Esophagus squamous epithelium (tissue), 4 donors: ENCODE results near the gene GLYATL3.

Experiments
- POLR2A ChIP-seq, 4 donors: fragments of 450-650 bp; IDR thresholded peaks; one replicate each; pipeline ENCODE4 v1.6.1; 2017; ENCODE audit warnings: antibody characterized with exemption in 4 of 4, mild to moderate bottlenecking in 4 of 4, moderate library complexity in 3 of 4
- TF ChIP-seq, protein P1 (sequence below), 6 experiments: fragments of 450-650 bp in 4 of 6; fragments of 200-600 bp in 2 of 6; sonication (generic) in 2 of 6; IDR thresholded peaks; one replicate each; pipeline ENCODE4 v1.5.1; 2016 to 2019; ENCODE audit warnings: antibody characterized with exemption in 6 of 6, mild to moderate bottlenecking in 4 of 6, moderate library complexity in 4 of 6

DNA sequence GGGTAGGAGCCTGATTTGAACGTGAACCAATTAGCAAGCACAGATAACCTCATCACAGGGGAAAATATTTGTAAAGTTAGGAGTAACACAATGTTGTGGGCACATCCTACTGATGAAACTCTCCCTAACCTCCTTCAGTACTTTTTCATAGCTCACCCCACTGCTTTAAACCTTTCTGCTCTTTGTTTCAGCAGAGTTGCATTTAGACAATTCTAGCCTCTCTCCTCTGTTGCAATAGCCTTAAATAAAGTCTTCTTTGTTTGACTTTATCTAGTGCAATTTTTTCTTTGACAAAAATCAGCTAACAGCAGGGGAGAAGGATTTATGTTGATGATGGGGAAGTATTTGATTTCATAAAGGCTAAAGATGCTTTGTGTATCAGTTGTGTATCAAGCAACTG lies 64.8 kb downstream of the GLYATL3 start:
- TF ChIP-seq, protein P1, sequence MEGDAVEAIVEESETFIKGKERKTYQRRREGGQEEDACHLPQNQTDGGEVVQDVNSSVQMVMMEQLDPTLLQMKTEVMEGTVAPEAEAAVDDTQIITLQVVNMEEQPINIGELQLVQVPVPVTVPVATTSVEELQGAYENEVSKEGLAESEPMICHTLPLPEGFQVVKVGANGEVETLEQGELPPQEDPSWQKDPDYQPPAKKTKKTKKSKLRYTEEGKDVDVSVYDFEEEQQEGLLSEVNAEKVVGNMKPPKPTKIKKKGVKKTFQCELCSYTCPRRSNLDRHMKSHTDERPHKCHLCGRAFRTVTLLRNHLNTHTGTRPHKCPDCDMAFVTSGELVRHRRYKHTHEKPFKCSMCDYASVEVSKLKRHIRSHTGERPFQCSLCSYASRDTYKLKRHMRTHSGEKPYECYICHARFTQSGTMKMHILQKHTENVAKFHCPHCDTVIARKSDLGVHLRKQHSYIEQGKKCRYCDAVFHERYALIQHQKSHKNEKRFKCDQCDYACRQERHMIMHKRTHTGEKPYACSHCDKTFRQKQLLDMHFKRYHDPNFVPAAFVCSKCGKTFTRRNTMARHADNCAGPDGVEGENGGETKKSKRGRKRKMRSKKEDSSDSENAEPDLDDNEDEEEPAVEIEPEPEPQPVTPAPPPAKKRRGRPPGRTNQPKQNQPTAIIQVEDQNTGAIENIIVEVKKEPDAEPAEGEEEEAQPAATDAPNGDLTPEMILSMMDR (IDR thresholded peaks at IDR 0.05): no peak
- TF ChIP-seq POLR2A (IDR thresholded peaks at IDR 0.05): no peak
